ENCODE data around the gene OR52E1.
"Not testable (repeated sequence)": the region's sequence is repeated elsewhere in the genome, so short reads cannot be mapped to it uniquely, and the experiment has no call there.

Gene OR52E1

GRCh38 chr11:5069272-5069671 is at the start of gene OR52E1:
OR52E1 (plus strand) TSS chr11:5069572.
- DNase-seq: no peak

- DNase-seq: no peak
Observed at GRCh38 chr11:5021996-5022395, 47.4 kb upstream of the OR52E1 start.

- DNase-seq: no peak
Observed at GRCh38 chr11:5036669-5037068, 32.7 kb upstream of the OR52E1 start.

GRCh38 chr11:5037926-5038325 is 31.4 kb upstream of the OR52E1 start:
- no peak for DNase-seq

GRCh38 chr11:5038341-5038740 is 31.0 kb upstream of the OR52E1 start:
- DNase-seq: no peak

- DNase-seq: no peak
Observed at GRCh38 chr11:5040876-5041275, 28.5 kb upstream of the OR52E1 start.

GRCh38 chr11:5042091-5042490 is 27.3 kb upstream of the OR52E1 start:
- no peak for DNase-seq

- no peak for DNase-seq
Observed at GRCh38 chr11:5043380-5043779, 26.0 kb upstream of the OR52E1 start.

GRCh38 chr11:5046226-5046625 is 23.1 kb upstream of the OR52E1 start, which contains the start of gene OR52J3:
OR52J3 (plus strand) TSS chr11:5046526; CDS start chr11:5046526, 0 bp downstream.
- no peak for DNase-seq

GRCh38 chr11:5046754-5047330 is 22.5 kb upstream of the OR52E1 start:
- DNase-seq: no peak

- not testable (repeated sequence) for DNase-seq
Observed at GRCh38 chr11:5058679-5059078, 10.7 kb upstream of the OR52E1 start.

- DNase-seq: no peak
Observed at GRCh38 chr11:5059391-5059790, 10.0 kb upstream of the OR52E1 start, which contains the start of gene OR52E2. OR52E2 (minus strand) TSS chr11:5059627; CDS start chr11:5059627, 0 bp downstream.

GRCh38 chr11:5065027-5065426 is 4.3 kb upstream of the OR52E1 start:
- no peak for DNase-seq

- DNase-seq: no peak
Observed at GRCh38 chr11:5071799-5072198, 2.4 kb downstream of the OR52E1 start.

GRCh38 chr11:5081405-5081804 is 12.0 kb downstream of the OR52E1 start:
- no peak for DNase-seq

GRCh38 chr11:5083602-5084001 is 14.2 kb downstream of the OR52E1 start:
- no peak for DNase-seq

- no peak for DNase-seq
Observed at GRCh38 chr11:5088556-5088955, 19.2 kb downstream of the OR52E1 start.

- DNase-seq: no peak
Observed at GRCh38 chr11:5090668-5091067, 21.3 kb downstream of the OR52E1 start.

- no peak for DNase-seq
Observed at GRCh38 chr11:5092821-5093585, 23.6 kb downstream of the OR52E1 start.

- DNase-seq: no peak
Observed at GRCh38 chr11:5096011-5096410, 26.6 kb downstream of the OR52E1 start.

GRCh38 chr11:5102246-5102645 is 32.9 kb downstream of the OR52E1 start:
- no peak for DNase-seq

- no peak for DNase-seq
Observed at GRCh38 chr11:5103066-5103465, 33.7 kb downstream of the OR52E1 start.

- DNase-seq: no peak
Observed at GRCh38 chr11:5107285-5107684, 37.9 kb downstream of the OR52E1 start.

- no peak for DNase-seq
Observed at GRCh38 chr11:5115339-5115738, 46.0 kb downstream of the OR52E1 start.

- DNase-seq: no peak
Observed at GRCh38 chr11:5117588-5117987, 48.2 kb downstream of the OR52E1 start.
